K562 (cell line): ENCODE measurements around the gene MPZL1. TPM values are rescaled to one million over a fixed set of nuclear protein-coding genes. Genes with fewer than 3 reads are reported as not detected.

ENCODE experiments used
- ATAC-seq: fragments of 200-7000 bp; cut with Tn5 transposase; 3 replicates; pipeline ENCODE4 v1.9.1; 2020; ENCODE audit warnings: moderate library complexity
- BruUV-seq: library from RNA; stranded (reverse); fragments of 400-500 nt; replicated peaks from 2 replicates; lab custom pipeline; 2021; lab: Mats Ljungman, UMichigan
- CTCF ChIA-PET: fragments of 300-600 bp; formaldehyde crosslinking; extraction: SDS; loops from one replicate; lab custom pipeline; 2021; ENCODE audit warnings: low intra/inter-chr PET ratio; lab: Yijun Ruan, JAX
- POLR2A ChIA-PET: fragments of 300-600, 350-650 bp; sonication (Branson Sonifier 250); formaldehyde crosslinking; extraction: SDS; loops from one replicate; lab custom pipeline; 2021; ENCODE audit warnings: antibody characterized with exemption, inconsistent platforms; lab: Yijun Ruan, JAX
- DNase-seq, 4 experiments: peaks; one replicate each; pipeline versions ENCODE4 v3.0.0 to v3.0.0-alpha.2; 2011 to 2018; ENCODE audit warnings: low spot score in 3 of 4, mixed read lengths in 3 of 4; ENCODE audit errors: extremely low read depth in 1 of 4
- FAIRE-seq: peaks from 2 replicates; lab custom pipeline; 2011; peaks lifted over from hg19 to GRCh38; lab: Jason Lieb, UNC
- H2AFZ ChIP-seq: 2 replicates; pipeline ENCODE4 v1.6.0; 2011; ENCODE audit warnings: low read depth, low read length, control low read depth, inconsistent platforms
- H3K27ac ChIP-seq: fragments of 200-600 bp; 3 replicates; pipeline ENCODE4 v1.8.0; 2011; ENCODE audit warnings: low read depth, mild to moderate bottlenecking, control low read depth, inconsistent platforms, low read length, moderate library complexity, mixed read lengths; ENCODE audit errors: extremely low read depth
- H3K27me3 ChIP-seq, 2 experiments: fragments of 300-600 bp in 1 of 2; 2 replicates in 1 of 2; 3 replicates in 1 of 2; pipeline versions ENCODE4 v1.6.0 to v1.8.0; 2011; ENCODE audit warnings: inconsistent platforms in 2 of 2, low read length in 2 of 2, mild to moderate bottlenecking in 1 of 2, mixed read lengths in 1 of 2, moderate library complexity in 1 of 2; ENCODE audit not compliant: control insufficient read depth in 2 of 2, insufficient read depth in 2 of 2
- H3K36me3 ChIP-seq: fragments of 300-600 bp; 3 replicates; pipeline ENCODE4 v1.8.0; 2011; ENCODE audit warnings: mild to moderate bottlenecking, low read length, inconsistent platforms; ENCODE audit not compliant: control insufficient read depth, insufficient read depth
- H3K4me1 ChIP-seq, 2 experiments: fragments of 200-600 bp in 1 of 2; replicated peaks in 1 of 2; 2 replicates in 1 of 2; 3 replicates in 1 of 2; pipeline versions ENCODE4 v1.5.1 to v1.8.0; 2011; ENCODE audit warnings: inconsistent platforms in 2 of 2, low read length in 2 of 2, mild to moderate bottlenecking in 1 of 2, mixed read lengths in 1 of 2, moderate library complexity in 1 of 2; ENCODE audit not compliant: control insufficient read depth in 2 of 2, insufficient read depth in 2 of 2
- H3K4me2 ChIP-seq: 2 replicates; pipeline ENCODE4 v1.6.1; 2011; ENCODE audit warnings: low read length, control low read depth, inconsistent platforms, mixed read lengths; ENCODE audit not compliant: insufficient read depth
- H3K4me3 ChIP-seq: fragments of 200-600 bp; sonication (generic), shearing (Covaris generic); 2 replicates; pipeline ENCODE4 v1.5.1; 2016; ENCODE audit warnings: control low read depth, inconsistent platforms
- H3K79me2 ChIP-seq: fragments of 200-600 bp; 3 replicates; pipeline ENCODE4 v1.8.0; 2011; ENCODE audit warnings: low read length, inconsistent platforms; ENCODE audit not compliant: control insufficient read depth, insufficient read depth
- H3K9ac ChIP-seq, 2 experiments: 2 replicates each; pipeline versions ENCODE4 v1.6.0 to v1.6.1; 2011; ENCODE audit warnings: low read depth in 2 of 2, low read length in 2 of 2, control low read depth in 1 of 2, inconsistent platforms in 1 of 2, mild to moderate bottlenecking in 1 of 2, mixed read lengths in 1 of 2; ENCODE audit not compliant: insufficient read depth in 1 of 2
- H3K9me1 ChIP-seq: one replicate; pipeline ENCODE4 v1.6.0; 2011; ENCODE audit warnings: inconsistent platforms, mild to moderate bottlenecking, low read length, moderate library complexity; ENCODE audit not compliant: control insufficient read depth, insufficient read depth
- H3K9me3 ChIP-seq: replicated peaks from 2 replicates; pipeline ENCODE4 v1.5.1; 2011; ENCODE audit warnings: low read depth, low read length, inconsistent platforms; ENCODE audit not compliant: control insufficient read depth, insufficient read depth
- H4K20me1 ChIP-seq: replicated peaks from 2 replicates; pipeline ENCODE4 v1.6.1; 2011; ENCODE audit warnings: low read length, inconsistent platforms, mixed read lengths; ENCODE audit not compliant: control insufficient read depth, insufficient read depth
- KDM1A ChIP-seq, 2 experiments: fragments of 450-650 bp; IDR thresholded peaks; 2 replicates each; pipeline ENCODE4 v1.6.1; 2016; ENCODE audit warnings: mild to moderate bottlenecking in 2 of 2
- RCOR1 ChIP-seq, 2 experiments: IDR thresholded peaks; 2 replicates each; pipeline ENCODE4 v1.6.1; 2012; ENCODE audit warnings: low read depth in 2 of 2, low read length in 2 of 2, borderline replicate concordance in 1 of 2, improper control_type of control experiment in 1 of 2
- SRSF7 ChIP-seq: fragments of 200-400 bp; formaldehyde crosslinking; optimal IDR thresholded peaks from 2 replicates; pipeline ENCODE3; 2017; ENCODE audit warnings: mild to moderate bottlenecking, low read depth, low read length
- ZNF586 ChIP-seq: fragments of 450-650 bp; formaldehyde crosslinking; conservative IDR thresholded peaks from 2 replicates; pipeline ENCODE4 v1.4.0; 2020; ENCODE audit warnings: mild to moderate bottlenecking, moderate library complexity
- WGBS: fragments of 100-300 bp; shearing (Covaris generic); methylation state at CpG from one replicate; pipeline ENCODE4 v1.1.6; 2016; ENCODE audit warnings: low coverage, mixed read lengths; ENCODE audit not compliant: insufficient coverage; ENCODE audit errors: missing lambda C conversion rate; 5-methylcytosine and 5-hydroxymethylcytosine counted together
- in situ Hi-C: fragments of 300-500 bp; cut with MboI; formaldehyde crosslinking; loops from 4 replicates; pipeline ENCODE4 v1.15.0; 2018; ENCODE audit warnings: inconsistent platforms, mixed read lengths
- intact Hi-C: fragments of 100-400 bp; cut with micrococcal nuclease; formaldehyde crosslinking; loops from 2 replicates; pipeline ENCODE4 v1.14.2; 2022
- polyA plus RNA-seq, 8 experiments: library from polyadenylated mRNA; depleted of rRNA in 4 of 8; stranded (reverse) in 5 of 8; unstranded in 3 of 8; fragments of >200 nt; fragmentation: Nextera tagmentation in 2 of 8; fragmentation: Illumina TruSeq in 1 of 8; extraction: Ambion mirVana in 2 of 8; extraction: Trizol in 1 of 8; gene quantifications; 2 replicates each; pipeline versions ENCODE4 v1.2.1 to v1.2.3, GENCODE V29; 2011 to 2014; ENCODE audit warnings: inconsistent platforms in 1 of 8, missing spikeins in 1 of 8
- total RNA-seq, 7 experiments: library from RNA; depleted of rRNA in 6 of 7; stranded (reverse); fragments of >200 nt in 6 of 7; fragmentation: Illumina TruSeq in 2 of 7; extraction: Trizol in 2 of 7; gene quantifications; 2 replicates each; pipeline versions ENCODE4 v1.2.1 to v1.2.3, GENCODE V29; 2011 to 2021; ENCODE audit warnings: low replicate concordance in 1 of 7

Gene MPZL1
- total and polyA plus RNA-seq, 9 of the 15 experiments (the other 6 are each of a cell fraction or from before 2014, with no cell fraction given): 14.5 to 153 (median 66.5) TPM

DNA sequence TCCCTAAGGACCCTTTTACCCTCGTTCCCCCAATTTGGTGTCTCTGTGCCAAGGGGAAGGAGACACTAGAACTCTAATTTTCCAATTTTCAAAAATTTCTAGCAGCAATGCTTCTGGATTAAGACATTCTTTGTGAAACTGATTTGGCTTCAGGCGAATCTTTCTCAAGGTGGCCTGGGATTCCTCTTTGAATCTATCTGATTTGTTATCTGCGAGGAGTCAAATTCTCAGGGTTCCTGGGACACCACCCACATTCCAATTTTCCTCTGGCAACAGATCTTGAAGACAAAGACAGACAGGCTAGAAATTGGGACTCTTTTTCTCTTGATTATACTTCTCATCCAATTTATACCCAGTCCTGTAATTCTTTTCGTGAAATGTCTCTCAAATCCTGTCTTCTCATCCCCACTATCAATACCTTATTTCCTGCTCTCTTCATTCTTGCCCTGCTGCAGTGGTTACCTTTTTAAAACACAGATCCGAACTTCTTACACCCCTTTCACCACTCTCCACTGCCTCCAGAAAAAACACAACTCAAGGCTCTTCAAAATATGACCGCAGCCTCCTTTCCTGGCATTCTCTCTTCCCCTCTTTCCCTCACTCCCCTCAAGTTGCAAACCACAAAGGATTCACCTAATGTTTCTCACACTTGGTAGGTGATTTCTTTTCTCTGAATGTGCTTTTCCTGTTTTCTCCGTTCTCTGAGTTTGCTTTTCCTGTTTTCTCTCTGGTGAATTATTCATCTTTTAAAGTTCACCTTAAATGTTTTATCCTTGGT, 2.7 kb upstream of the MPZL1 start:
- POLR2A ChIA-PET: interaction anchor here (0.6 to 1.6 kb wide), 2 partner anchors 12 to 404 kb away, joined by 3 to 4 read pairs; no protein-coding TSS in a partner anchor
- no peak overlapping the region for H3K27ac ChIP-seq

More for the DNA sequence above, 2.7 kb upstream of the MPZL1 start:
- H3K36me3 ChIP-seq: 0 out of 3 replicates have a peak, but pooled peaks cover under 1% of the 10 kb centered on the region
- H3K27me3 ChIP-seq: no peaks in the 10 kb centered on the region
- no peak overlapping the region for H3K4me2 ChIP-seq
- no peak overlapping the region for H3K9ac ChIP-seq
- WGBS: 47% methylated on average over 7 of the region's 7 CpGs
- DNase-seq (no peak), ATAC-seq (no peak), FAIRE-seq (no peak)
- no peak overlapping the region for H3K4me3 ChIP-seq
- intact Hi-C loops: loop anchor here (5.0 kb wide), 1 partner anchor 103 kb away; no protein-coding TSS in a partner anchor
- peaks cover 3% of the 10 kb centered on the region; the same call in 1 of the 2 replicates for H4K20me1 ChIP-seq
- no TSS peak for BruUV-seq
- TF ChIP-seq SRSF7: no peak
- TF ChIP-seq ZNF586 (CRISPR knock-in tag): no peak
- 0 out of 4 replicates have a peak, but pooled peaks of 1 of the 2 experiments have one; percentile 7 for TF ChIP-seq RCOR1 (IDR thresholded peaks at IDR 0.05; ENCODE audit: borderline replicate concordance in 1 of 2, low read depth in 2 of 2, low read length in 2 of 2)
- peak in 1 of 2 experiments; percentile 46; a peak in 1 of 4 replicates for TF ChIP-seq KDM1A (IDR thresholded peaks at IDR 0.05)
- no peak overlapping the region for H2AFZ ChIP-seq
- H3K79me2 ChIP-seq: peaks cover 24% of the 10 kb centered on the region
- peaks cover 2% of the 10 kb centered on the region for H3K9me1 ChIP-seq
- peaks cover 30 to 34% of the 10 kb centered on the region in 2 experiments; a peak in 4 of 5 replicates for H3K4me1 ChIP-seq
- in situ Hi-C loops: loop anchor here (5.0 kb wide), 2 partner anchors 78 to 363 kb away; no protein-coding TSS in a partner anchor
- CTCF ChIA-PET: no interaction called here
- H3K9me3 ChIP-seq: no peaks in the 10 kb centered on the region
